ENCODE data around the gene PPEF1.

GRCh38 chrX:18702362-18703195 lies 4.9 kb upstream of the PPEF1 start:
- TF ChIP-seq TAF1 (IDR thresholded peaks at IDR 0.05; ENCODE audit: borderline replicate concordance, low read depth, low read length) (no peak), POLR2AphosphoS5 (IDR thresholded peaks at IDR 0.05; ENCODE audit: low read depth, low read length) (no peak), POLR2A (IDR thresholded peaks at IDR 0.05; ENCODE audit: low read depth, low read length) (no peak)

All from GM12892 (cell line).